HG03521 (cell line): Measurements from ENCODE around the gene REX1BD.
A peak's percentile ranks its signal among the peaks of the same experiment; 100 is the strongest.

ENCODE experiments used
- ATAC-seq: cut with Tn5 transposase; IDR thresholded peaks from one replicate; pipeline ENCODE4 v1.9.1; 2021; ENCODE audit warnings: mild to moderate bottlenecking, moderate library complexity; ENCODE audit not compliant: unreplicated experiment

REX1BD gene

GRCh38 chr19:18612772-18613588 is 24.4 kb downstream of the REX1BD start, which contains the start of gene TMEM59L:
Gene TMEM59L (plus strand): TSS chr19:18612870. CDS start chr19:18612959, 89 bp downstream.
- no peak for ATAC-seq

- no peak for ATAC-seq
Measured at GRCh38 chr19:18613589-18614234, 25.1 kb downstream of the REX1BD start.

- ATAC-seq: no peak
Measured at GRCh38 chr19:18616023-18616422, 27.4 kb downstream of the REX1BD start.

GRCh38 chr19:18617562-18617961 is 29.0 kb downstream of the REX1BD start:
- no peak for ATAC-seq

GRCh38 chr19:18618236-18618635 is 29.6 kb downstream of the REX1BD start:
- no peak for ATAC-seq

- no peak for ATAC-seq
Measured at GRCh38 chr19:18620311-18620710, 31.7 kb downstream of the REX1BD start.

GRCh38 chr19:18620902-18621301 is 32.3 kb downstream of the REX1BD start:
- ATAC-seq: no peak

GRCh38 chr19:18626906-18627305 is 38.3 kb downstream of the REX1BD start:
- no peak for ATAC-seq

GRCh38 chr19:18629166-18630088 is 40.8 kb downstream of the REX1BD start:
- no peak for ATAC-seq

- no peak for ATAC-seq
Measured at GRCh38 chr19:18633321-18633720, 44.7 kb downstream of the REX1BD start.

GRCh38 chr19:18634612-18635297 is 46.2 kb downstream of the REX1BD start:
- no peak for ATAC-seq

- ATAC-seq: no peak
Measured at GRCh38 chr19:18635831-18636182, 47.2 kb downstream of the REX1BD start.

- ATAC-seq: peak; percentile 80
Measured at GRCh38 chr19:18636183-18636968, 47.8 kb downstream of the REX1BD start.

GRCh38 chr19:18636969-18637629 is 48.5 kb downstream of the REX1BD start, which contains the start of gene KLHL26:
Gene KLHL26 (plus strand): TSS chr19:18637028. CDS start chr19:18637055, 27 bp downstream.
- no peak for ATAC-seq

- no peak for ATAC-seq
Measured at GRCh38 chr19:18637673-18638630, 49.4 kb downstream of the REX1BD start.

GRCh38 chr19:18639706-18640243 is 51.2 kb downstream of the REX1BD start:
- ATAC-seq: no peak
